Nephron (organoid): Measurements from ENCODE around the gene EFNB2.
A peak's percentile ranks its signal among the peaks of the same experiment; 100 is the strongest.

Experiments used
- H3K27ac Mint-ChIP-seq, 3 experiments: 2 replicates each; pipeline ENCODE4 v1.8.0; 2020; ENCODE audit warnings: mixed read lengths in 3 of 3, mild to moderate bottlenecking in 2 of 3, moderate library complexity in 1 of 3
- H3K27me3 Mint-ChIP-seq: 2 replicates; pipeline ENCODE4 v1.8.0; 2021; ENCODE audit warnings: low read depth, mild to moderate bottlenecking, moderate library complexity, mixed read lengths
- H3K36me3 Mint-ChIP-seq: 2 replicates; pipeline ENCODE4 v1.8.0; 2020; ENCODE audit warnings: low read depth, mixed read lengths
- H3K4me1 Mint-ChIP-seq: 2 replicates; pipeline ENCODE4 v1.8.0; 2020; ENCODE audit warnings: mixed read lengths
- H3K4me3 Mint-ChIP-seq, 3 experiments: 2 replicates each; pipeline ENCODE4 v1.8.0; 2020; ENCODE audit warnings: mild to moderate bottlenecking in 3 of 3, mixed read lengths in 3 of 3, moderate library complexity in 2 of 3
- H3K9me3 Mint-ChIP-seq: 2 replicates; pipeline ENCODE4 v1.8.0; 2020; ENCODE audit warnings: mixed read lengths
- CTCF ChIP-seq, 3 experiments: fragments of 200-600 bp; sonication (generic); IDR thresholded peaks; one replicate each; pipeline ENCODE4 v1.5.0; 2021; ENCODE audit warnings: antibody characterized with exemption in 3 of 3; ENCODE audit not compliant: unreplicated experiment in 3 of 3

EFNB2 gene

GRCh38 chr13:106484084-106484483 lies 51.4 kb downstream of the EFNB2 start:
- no peak overlapping the region for H3K4me3 Mint-ChIP-seq
- H3K27ac Mint-ChIP-seq: no peak overlapping the region
- no peak for TF ChIP-seq CTCF (IDR thresholded peaks at IDR 0.05; ENCODE audit: unreplicated experiment in 3 of 3)
- no peaks in the 10 kb centered on the region for H3K9me3 Mint-ChIP-seq
- peaks cover under 1% of the 10 kb centered on the region for H3K36me3 Mint-ChIP-seq
- no peaks in the 10 kb centered on the region for H3K27me3 Mint-ChIP-seq
- peaks cover 23% of the 10 kb centered on the region for H3K4me1 Mint-ChIP-seq

- peak overlapping the region in 1 of 3 experiments; percentile 94 for H3K27ac Mint-ChIP-seq
- peaks cover 23% of the 10 kb centered on the region for H3K4me1 Mint-ChIP-seq
- H3K4me3 Mint-ChIP-seq: no peak overlapping the region
- no peak for TF ChIP-seq CTCF (IDR thresholded peaks at IDR 0.05; ENCODE audit: unreplicated experiment in 3 of 3)
- H3K36me3 Mint-ChIP-seq: no peaks in the 10 kb centered on the region
- H3K9me3 Mint-ChIP-seq: no peaks in the 10 kb centered on the region
- no peaks in the 10 kb centered on the region for H3K27me3 Mint-ChIP-seq
These were observed 53.5 kb downstream of the EFNB2 start for GRCh38 chr13:106481919-106482318.

- H3K4me1 Mint-ChIP-seq: peaks cover 30% of the 10 kb centered on the region
- no peak for TF ChIP-seq CTCF (IDR thresholded peaks at IDR 0.05; ENCODE audit: unreplicated experiment in 3 of 3)
These were observed 55.0 kb downstream of the EFNB2 start for GRCh38 chr13:106480351-106480910.

GRCh38 chr13:106479929-106480328 lies 55.5 kb downstream of the EFNB2 start:
- peak overlapping the region; percentile 61 to 94 (median 84) for H3K27ac Mint-ChIP-seq
- H3K9me3 Mint-ChIP-seq: no peaks in the 10 kb centered on the region
- no peak for TF ChIP-seq CTCF (IDR thresholded peaks at IDR 0.05; ENCODE audit: unreplicated experiment in 3 of 3)
- peaks cover 30% of the 10 kb centered on the region for H3K4me1 Mint-ChIP-seq
- H3K36me3 Mint-ChIP-seq: no peaks in the 10 kb centered on the region
- peaks cover under 1% of the 10 kb centered on the region for H3K27me3 Mint-ChIP-seq
- no peak overlapping the region for H3K4me3 Mint-ChIP-seq

More at GRCh38 chr13:106480351-106480910, 55.0 kb downstream of the EFNB2 start:
- no peaks in the 10 kb centered on the region for H3K27me3 Mint-ChIP-seq
- no peak overlapping the region for H3K4me3 Mint-ChIP-seq
- H3K9me3 Mint-ChIP-seq: no peaks in the 10 kb centered on the region
- peak overlapping the region; percentile 61 to 94 (median 84) for H3K27ac Mint-ChIP-seq
- no peaks in the 10 kb centered on the region for H3K36me3 Mint-ChIP-seq

GRCh38 chr13:106478116-106478515 lies 57.3 kb downstream of the EFNB2 start:
- no peak overlapping the region for H3K4me3 Mint-ChIP-seq
- peaks cover 4% of the 10 kb centered on the region for H3K27me3 Mint-ChIP-seq
- TF ChIP-seq CTCF (IDR thresholded peaks at IDR 0.05; ENCODE audit: unreplicated experiment in 3 of 3): no peak
- H3K9me3 Mint-ChIP-seq: no peaks in the 10 kb centered on the region
- H3K36me3 Mint-ChIP-seq: no peaks in the 10 kb centered on the region
- H3K4me1 Mint-ChIP-seq: peaks cover 30% of the 10 kb centered on the region
- no peak overlapping the region for H3K27ac Mint-ChIP-seq

GRCh38 chr13:106477303-106477702 lies 58.2 kb downstream of the EFNB2 start:
- Mint-ChIP-seq H3K9me3 (no peaks in the 10 kb centered on the region), H3K36me3 (no peaks in the 10 kb centered on the region)

More at GRCh38 chr13:106477303-106477702, 58.2 kb downstream of the EFNB2 start:
- peaks cover 34% of the 10 kb centered on the region for H3K4me1 Mint-ChIP-seq
- H3K27me3 Mint-ChIP-seq: peaks cover 5% of the 10 kb centered on the region
- no peak overlapping the region for H3K4me3 Mint-ChIP-seq
- H3K27ac Mint-ChIP-seq: no peak overlapping the region
- no peak for TF ChIP-seq CTCF (IDR thresholded peaks at IDR 0.05; ENCODE audit: unreplicated experiment in 3 of 3)
